ENCODE results near the gene KRTAP10-3. TPM values are rescaled to one million over a fixed set of nuclear protein-coding genes. Genes with fewer than 3 reads are reported as not detected.

The KRTAP10-3 gene
- total RNA-seq, 1 experiment from 2014 or later = not detected

DNA sequence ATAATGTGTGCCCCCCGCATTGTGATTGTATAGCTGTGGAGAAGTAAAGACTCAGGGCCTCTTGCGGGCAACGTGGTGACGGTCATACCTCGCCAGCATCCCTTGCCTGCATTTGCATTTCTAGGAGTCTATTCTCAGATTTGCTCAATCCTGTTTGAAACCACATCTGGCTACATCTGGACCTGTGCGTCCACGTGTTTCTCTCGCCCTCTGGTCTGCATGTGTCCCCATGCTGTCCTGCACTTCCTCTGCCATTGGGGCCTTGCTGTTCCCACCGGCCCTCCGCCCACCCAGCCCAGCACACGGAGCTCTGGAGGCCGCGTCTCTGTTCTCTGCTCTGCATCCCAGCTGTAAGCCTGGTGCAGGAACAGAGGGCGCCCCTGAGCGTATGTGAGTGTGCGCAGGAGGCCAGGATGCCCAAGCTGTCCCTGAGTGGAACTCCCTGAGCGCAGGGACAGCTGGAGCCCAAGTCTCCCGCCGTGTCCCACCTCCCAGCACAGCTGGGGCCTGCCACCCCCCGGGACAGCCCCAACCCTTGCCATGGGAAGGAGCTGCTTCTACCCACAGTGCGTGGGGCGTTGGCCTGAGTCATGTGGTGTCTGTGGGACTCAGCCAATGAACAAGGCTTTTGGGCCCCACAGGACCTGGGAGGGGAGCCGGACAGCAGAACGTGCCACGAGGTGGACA, 8.9 kb downstream of the KRTAP10-3 start:
- Histone ChIP-seq H3K79me2 (ENCODE audit: insufficient read depth, low read length) (no peaks in the 10 kb centered on the region), H2AFZ (ENCODE audit: low read depth, low read length, poor library complexity, severe bottlenecking) (no peak overlapping the region), H3K9me2 (ENCODE audit: insufficient read depth) (no peaks in the 10 kb centered on the region), H3K27me3 (ENCODE audit: insufficient read depth, low read length) (no peaks in the 10 kb centered on the region), H4K20me1 (ENCODE audit: insufficient read depth) (no peaks in the 10 kb centered on the region), H3K4me2 (ENCODE audit: low read length) (no peak overlapping the region), H3K4me1 (ENCODE audit: control insufficient read depth in 1 of 2, insufficient read depth in 2 of 2, low read length in 2 of 2) (no peaks in the 10 kb centered on the region), H3K27ac (ENCODE audit: low read depth, low read length) (no peak overlapping the region), H3K9me3 (ENCODE audit: control insufficient read depth in 1 of 2, insufficient read depth in 1 of 2, low read depth in 1 of 2, low read length in 2 of 2) (peaks cover 0 to 9% of the 10 kb centered on the region in 2 experiments; a peak in 2 of 4 replicates), H3K4me3 (replicated peaks in 1 of 2; ENCODE audit: low read depth in 1 of 2, low read length in 2 of 2) (no peak overlapping the region), H3K36me3 (ENCODE audit: control insufficient read depth in 1 of 2, insufficient read depth in 2 of 2, low read length in 2 of 2) (no peaks in the 10 kb centered on the region), H3K9ac (ENCODE audit: low read length) (no peak overlapping the region)
- TF ChIP-seq SRF (IDR thresholded peaks at IDR 0.05; ENCODE audit: low read depth) (no peak), SIN3A (IDR thresholded peaks at IDR 0.05; ENCODE audit: low read depth) (no peak), ELF1 (IDR thresholded peaks at IDR 0.05; ENCODE audit: borderline replicate concordance, low read depth) (no peak), EZH2 (IDR thresholded peaks at IDR 0.05) (no peak), POLR2AphosphoS5 (IDR thresholded peaks at IDR 0.05; ENCODE audit: low read depth, low read length) (no peak), ZFX (IDR thresholded peaks at IDR 0.05) (no peak), FOSL1 (IDR thresholded peaks at IDR 0.05; ENCODE audit: low read depth) (no peak), CEBPB (IDR thresholded peaks at IDR 0.05; ENCODE audit: low read depth) (no peak), EZH2phosphoT487 (IDR thresholded peaks at IDR 0.05; ENCODE audit: borderline replicate concordance) (no peak), YY1 (IDR thresholded peaks at IDR 0.05; ENCODE audit: extremely low read depth, insufficient replicate concordance, low read depth, low read length) (no peak), RAD21 (IDR thresholded peaks at IDR 0.05; ENCODE audit: low read depth) (no peak), SP1 (IDR thresholded peaks at IDR 0.05; ENCODE audit: low read depth) (no peak)
- TF ChIP-seq, protein P1, sequence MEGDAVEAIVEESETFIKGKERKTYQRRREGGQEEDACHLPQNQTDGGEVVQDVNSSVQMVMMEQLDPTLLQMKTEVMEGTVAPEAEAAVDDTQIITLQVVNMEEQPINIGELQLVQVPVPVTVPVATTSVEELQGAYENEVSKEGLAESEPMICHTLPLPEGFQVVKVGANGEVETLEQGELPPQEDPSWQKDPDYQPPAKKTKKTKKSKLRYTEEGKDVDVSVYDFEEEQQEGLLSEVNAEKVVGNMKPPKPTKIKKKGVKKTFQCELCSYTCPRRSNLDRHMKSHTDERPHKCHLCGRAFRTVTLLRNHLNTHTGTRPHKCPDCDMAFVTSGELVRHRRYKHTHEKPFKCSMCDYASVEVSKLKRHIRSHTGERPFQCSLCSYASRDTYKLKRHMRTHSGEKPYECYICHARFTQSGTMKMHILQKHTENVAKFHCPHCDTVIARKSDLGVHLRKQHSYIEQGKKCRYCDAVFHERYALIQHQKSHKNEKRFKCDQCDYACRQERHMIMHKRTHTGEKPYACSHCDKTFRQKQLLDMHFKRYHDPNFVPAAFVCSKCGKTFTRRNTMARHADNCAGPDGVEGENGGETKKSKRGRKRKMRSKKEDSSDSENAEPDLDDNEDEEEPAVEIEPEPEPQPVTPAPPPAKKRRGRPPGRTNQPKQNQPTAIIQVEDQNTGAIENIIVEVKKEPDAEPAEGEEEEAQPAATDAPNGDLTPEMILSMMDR (IDR thresholded peaks at IDR 0.05 in 2 of 3, conservative IDR thresholded peaks at IDR 0.05 in 1 of 3; ENCODE audit: borderline replicate concordance in 1 of 3, insufficient read depth in 1 of 3, low read depth in 2 of 3, low read length in 2 of 3) = no peak
- TF ChIP-seq, protein P2, sequence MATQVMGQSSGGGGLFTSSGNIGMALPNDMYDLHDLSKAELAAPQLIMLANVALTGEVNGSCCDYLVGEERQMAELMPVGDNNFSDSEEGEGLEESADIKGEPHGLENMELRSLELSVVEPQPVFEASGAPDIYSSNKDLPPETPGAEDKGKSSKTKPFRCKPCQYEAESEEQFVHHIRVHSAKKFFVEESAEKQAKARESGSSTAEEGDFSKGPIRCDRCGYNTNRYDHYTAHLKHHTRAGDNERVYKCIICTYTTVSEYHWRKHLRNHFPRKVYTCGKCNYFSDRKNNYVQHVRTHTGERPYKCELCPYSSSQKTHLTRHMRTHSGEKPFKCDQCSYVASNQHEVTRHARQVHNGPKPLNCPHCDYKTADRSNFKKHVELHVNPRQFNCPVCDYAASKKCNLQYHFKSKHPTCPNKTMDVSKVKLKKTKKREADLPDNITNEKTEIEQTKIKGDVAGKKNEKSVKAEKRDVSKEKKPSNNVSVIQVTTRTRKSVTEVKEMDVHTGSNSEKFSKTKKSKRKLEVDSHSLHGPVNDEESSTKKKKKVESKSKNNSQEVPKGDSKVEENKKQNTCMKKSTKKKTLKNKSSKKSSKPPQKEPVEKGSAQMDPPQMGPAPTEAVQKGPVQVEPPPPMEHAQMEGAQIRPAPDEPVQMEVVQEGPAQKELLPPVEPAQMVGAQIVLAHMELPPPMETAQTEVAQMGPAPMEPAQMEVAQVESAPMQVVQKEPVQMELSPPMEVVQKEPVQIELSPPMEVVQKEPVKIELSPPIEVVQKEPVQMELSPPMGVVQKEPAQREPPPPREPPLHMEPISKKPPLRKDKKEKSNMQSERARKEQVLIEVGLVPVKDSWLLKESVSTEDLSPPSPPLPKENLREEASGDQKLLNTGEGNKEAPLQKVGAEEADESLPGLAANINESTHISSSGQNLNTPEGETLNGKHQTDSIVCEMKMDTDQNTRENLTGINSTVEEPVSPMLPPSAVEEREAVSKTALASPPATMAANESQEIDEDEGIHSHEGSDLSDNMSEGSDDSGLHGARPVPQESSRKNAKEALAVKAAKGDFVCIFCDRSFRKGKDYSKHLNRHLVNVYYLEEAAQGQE (IDR thresholded peaks at IDR 0.05; ENCODE audit: low read depth) = no peak
- RAD21 ChIA-PET (ENCODE audit: low non-redundant PET in 1 of 2, low total read pairs in 2 of 2, uncharacterized antibody in 2 of 2, unreplicated experiment in 2 of 2) = no interaction called here
- no peak for DNase-seq (ENCODE audit: low read depth, low spot score)
- CTCF ChIA-PET = no interaction called here
- ATAC-seq = peak; percentile 57
- intact Hi-C loops (cut with micrococcal nuclease) = no loop called here
- BruUV-seq (replicated peaks) = no TSS peak
- POLR2A ChIA-PET = no interaction called here
